ENCODE data around the gene FTSJ3.
"Not testable (repeated sequence)": the region's sequence is repeated elsewhere in the genome, so short reads cannot be mapped to it uniquely, and the experiment has no call there.

FTSJ3 gene

GRCh38 chr17:63845509-63845908 lies 18.0 kb upstream of the FTSJ3 start:
- TF ChIP-seq CTCF (IDR thresholded peaks at IDR 0.05; ENCODE audit: low read depth, low read length, missing control alignments), result no peak
- no peak for DNase-seq (ENCODE audit: extremely low read depth, low read depth)
- H3K4me3 ChIP-seq (replicated peaks; ENCODE audit: low read depth, low read length), result no peak overlapping the region

GRCh38 chr17:63843910-63844677 lies 16.6 kb upstream of the FTSJ3 start:
- no peak for DNase-seq (ENCODE audit: extremely low read depth, low read depth)
- no peak for TF ChIP-seq CTCF (IDR thresholded peaks at IDR 0.05; ENCODE audit: low read depth, low read length, missing control alignments)
- no peak overlapping the region for H3K4me3 ChIP-seq (replicated peaks; ENCODE audit: low read depth, low read length)

- peak overlapping the region; percentile 40 for H3K4me3 ChIP-seq (replicated peaks; ENCODE audit: low read depth, low read length)
- DNase-seq (ENCODE audit: extremely low read depth, low read depth), result not testable (repeated sequence)
These were observed 16.0 kb upstream of the FTSJ3 start for GRCh38 chr17:63843387-63843888.

- no peak for TF ChIP-seq CTCF (IDR thresholded peaks at IDR 0.05; ENCODE audit: low read depth, low read length, missing control alignments)
- DNase-seq (ENCODE audit: extremely low read depth, low read depth), result peak; percentile 96
- H3K4me3 ChIP-seq (replicated peaks; ENCODE audit: low read depth, low read length), result peak within 1 kb of the TSS; percentile 77
These were observed 15.3 kb upstream of the FTSJ3 start, which contains the start of gene SMARCD2 for GRCh38 chr17:63842540-63843386. Gene SMARCD2 (minus strand): TSS chr17:63842685. CDS start chr17:63842674, 11 bp downstream.

GRCh38 chr17:63842173-63842539 lies 14.7 kb upstream of the FTSJ3 start:
- TF ChIP-seq CTCF (IDR thresholded peaks at IDR 0.05; ENCODE audit: low read depth, low read length, missing control alignments), result no peak
- no peak for DNase-seq (ENCODE audit: extremely low read depth, low read depth)
- H3K4me3 ChIP-seq (replicated peaks; ENCODE audit: low read depth, low read length), result peak overlapping the region; percentile 77

- DNase-seq (ENCODE audit: extremely low read depth, low read depth), result no peak
- TF ChIP-seq CTCF (IDR thresholded peaks at IDR 0.05; ENCODE audit: low read depth, low read length, missing control alignments), result no peak
- peak overlapping the region; percentile 77 for H3K4me3 ChIP-seq (replicated peaks; ENCODE audit: low read depth, low read length)
These were observed 14.1 kb upstream of the FTSJ3 start for GRCh38 chr17:63841350-63842172.

Measured in HFF-Myc (cell line).